Measurements from ENCODE around the gene MFAP3. TPM values are rescaled to one million over a fixed set of nuclear protein-coding genes. Genes with fewer than 3 reads are reported as not detected.

MFAP3 gene
- total and polyA plus RNA-seq, 10 of the 15 experiments (the other 5 are each of a cell fraction or from before 2014, with no cell fraction given), result 2.5 to 22.9 (median 13.4) TPM

DNA sequence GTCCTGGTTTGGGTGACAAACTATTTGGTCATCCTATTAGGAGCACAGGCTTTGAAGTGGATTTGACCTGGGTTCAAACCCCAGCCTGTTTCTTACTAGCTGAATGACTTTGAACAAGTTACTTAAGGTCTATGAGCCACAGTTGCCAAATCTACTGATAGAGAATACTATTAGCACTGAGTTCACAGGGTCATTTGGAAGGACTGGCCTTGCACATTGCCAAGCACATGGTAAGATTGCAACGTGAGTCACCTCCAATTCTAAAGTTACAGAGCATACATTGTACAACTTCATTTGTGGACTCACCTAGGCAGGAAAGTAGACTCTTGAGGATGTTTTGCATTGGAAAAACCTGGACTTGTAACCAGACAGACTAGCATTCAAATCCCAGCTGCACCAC lies 38.9 kb downstream of the MFAP3 start (continued):
- no peak for TF ChIP-seq NFXL1 (IDR thresholded peaks at IDR 0.05; ENCODE audit: borderline replicate concordance)
- no peak for TF ChIP-seq ZSCAN29 (IDR thresholded peaks at IDR 0.05)
- TF ChIP-seq ETV6 (conservative IDR thresholded peaks at IDR 0.05 in 1 of 2, IDR thresholded peaks at IDR 0.05 in 1 of 2; ENCODE audit: borderline replicate concordance in 1 of 2, low read depth in 1 of 2), result no peak
- TF ChIP-seq MTA2 (IDR thresholded peaks at IDR 0.05; ENCODE audit: low read depth), result no peak

DNA sequence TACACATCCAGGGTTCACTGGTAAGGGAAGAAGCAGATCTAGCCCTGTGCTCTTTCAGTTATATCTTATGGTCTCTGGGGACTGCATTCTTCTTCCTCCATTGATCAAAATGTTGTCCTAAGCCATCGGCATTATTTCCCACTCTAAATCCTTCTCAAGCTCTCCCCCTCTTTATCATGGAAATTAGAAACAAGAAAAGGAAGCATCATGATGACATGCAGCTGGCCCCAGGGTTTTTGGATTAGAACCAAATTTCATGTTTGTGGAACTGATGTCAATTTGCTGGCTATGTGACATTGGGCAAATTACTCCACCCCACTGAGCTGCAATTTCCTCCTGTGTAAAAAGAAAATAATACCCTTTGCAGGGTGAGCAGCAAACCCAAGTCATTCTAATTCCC lies 39.5 kb downstream of the MFAP3 start:
- intact Hi-C loops (cut with micrococcal nuclease; ENCODE audit: unreplicated experiment) (no loop called here), in situ Hi-C loops (cut with MboI) (loop anchor here (10.0 kb wide), 1 partner anchor 527 kb away; no protein-coding TSS in a partner anchor)
- Histone ChIP-seq H3K79me2 (ENCODE audit: control insufficient read depth, insufficient read depth, low read length) (no peaks in the 10 kb centered on the region), H3K4me1 (ENCODE audit: control insufficient read depth, insufficient read depth, low read length) (no peaks in the 10 kb centered on the region), H3K4me2 (ENCODE audit: control insufficient read depth, insufficient read depth) (no peak overlapping the region), H3K27ac (ENCODE audit: control insufficient read depth, insufficient read depth) (no peak overlapping the region), H3K36me3 (ENCODE audit: control insufficient read depth in 2 of 2, insufficient read depth in 2 of 2, low read length in 1 of 2) (no peaks in the 10 kb centered on the region), H3K9me3 (replicated peaks; ENCODE audit: control insufficient read depth, insufficient read depth, low read length) (no peaks in the 10 kb centered on the region), H3K27me3 (replicated peaks in 1 of 2; ENCODE audit: control insufficient read depth in 2 of 2, insufficient read depth in 2 of 2, low read length in 1 of 2) (0 out of 4 replicates have a peak, but pooled peaks cover 0 to 2% of the 10 kb centered on the region in 2 experiments), H3K4me3 (no peak overlapping the region), H4K20me1 (ENCODE audit: control insufficient read depth, insufficient read depth) (no peaks in the 10 kb centered on the region), H3K9ac (ENCODE audit: control insufficient read depth, insufficient read depth, low read length) (no peak overlapping the region), H2AFZ (ENCODE audit: control insufficient read depth, low read depth, low read length) (no peak overlapping the region)
- DNase-seq (ENCODE audit: low read depth, low spot score), result no peak
- ChIA-PET RAD21 (ENCODE audit: unreplicated experiment) (no interaction called here), CTCF (interaction anchor here (1.2 kb wide), 1 partner anchor 327 kb away, joined by 8 read pairs; no protein-coding TSS in a partner anchor), POLR2A (interaction anchor here (0.6 kb wide), 1 partner anchor 18 kb away, joined by 3 read pairs; no protein-coding TSS in a partner anchor), SMC1A (ENCODE audit: uncharacterized antibody, unreplicated experiment) (interaction anchor here (0.8 to 7.1 kb wide), 3 partner anchors 17 to 328 kb away, joined by 3 to 129 read pairs (median 5); no protein-coding TSS in a partner anchor)
- 56% methylated on average over 1 of the region's 1 CpG for WGBS (ENCODE audit: insufficient coverage, insufficient replicate concordance, low lambda C conversion rate, missing lambda C conversion rate)
- FAIRE-seq, result no peak
- ATAC-seq, result no peak
- BruUV-seq (replicated peaks), result no TSS peak
- no peak for TF ChIP-seq SIN3A (IDR thresholded peaks at IDR 0.05; ENCODE audit: low read depth, low read length)
- no peak for TF ChIP-seq CBX5 (IDR thresholded peaks at IDR 0.05; ENCODE audit: low read depth)
- no peak for TF ChIP-seq EED (IDR thresholded peaks at IDR 0.05; ENCODE audit: low read depth)
- no peak for TF ChIP-seq MYB (IDR thresholded peaks at IDR 0.05; ENCODE audit: borderline replicate concordance, low read depth, low read length)
- TF ChIP-seq, protein P1, sequence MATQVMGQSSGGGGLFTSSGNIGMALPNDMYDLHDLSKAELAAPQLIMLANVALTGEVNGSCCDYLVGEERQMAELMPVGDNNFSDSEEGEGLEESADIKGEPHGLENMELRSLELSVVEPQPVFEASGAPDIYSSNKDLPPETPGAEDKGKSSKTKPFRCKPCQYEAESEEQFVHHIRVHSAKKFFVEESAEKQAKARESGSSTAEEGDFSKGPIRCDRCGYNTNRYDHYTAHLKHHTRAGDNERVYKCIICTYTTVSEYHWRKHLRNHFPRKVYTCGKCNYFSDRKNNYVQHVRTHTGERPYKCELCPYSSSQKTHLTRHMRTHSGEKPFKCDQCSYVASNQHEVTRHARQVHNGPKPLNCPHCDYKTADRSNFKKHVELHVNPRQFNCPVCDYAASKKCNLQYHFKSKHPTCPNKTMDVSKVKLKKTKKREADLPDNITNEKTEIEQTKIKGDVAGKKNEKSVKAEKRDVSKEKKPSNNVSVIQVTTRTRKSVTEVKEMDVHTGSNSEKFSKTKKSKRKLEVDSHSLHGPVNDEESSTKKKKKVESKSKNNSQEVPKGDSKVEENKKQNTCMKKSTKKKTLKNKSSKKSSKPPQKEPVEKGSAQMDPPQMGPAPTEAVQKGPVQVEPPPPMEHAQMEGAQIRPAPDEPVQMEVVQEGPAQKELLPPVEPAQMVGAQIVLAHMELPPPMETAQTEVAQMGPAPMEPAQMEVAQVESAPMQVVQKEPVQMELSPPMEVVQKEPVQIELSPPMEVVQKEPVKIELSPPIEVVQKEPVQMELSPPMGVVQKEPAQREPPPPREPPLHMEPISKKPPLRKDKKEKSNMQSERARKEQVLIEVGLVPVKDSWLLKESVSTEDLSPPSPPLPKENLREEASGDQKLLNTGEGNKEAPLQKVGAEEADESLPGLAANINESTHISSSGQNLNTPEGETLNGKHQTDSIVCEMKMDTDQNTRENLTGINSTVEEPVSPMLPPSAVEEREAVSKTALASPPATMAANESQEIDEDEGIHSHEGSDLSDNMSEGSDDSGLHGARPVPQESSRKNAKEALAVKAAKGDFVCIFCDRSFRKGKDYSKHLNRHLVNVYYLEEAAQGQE (IDR thresholded peaks at IDR 0.05; ENCODE audit: low read depth, low read length), result no peak
- no peak for TF ChIP-seq RFX5 (IDR thresholded peaks at IDR 0.05; ENCODE audit: low read depth, low read length)
- no peak for TF ChIP-seq CHD2 (IDR thresholded peaks at IDR 0.05; ENCODE audit: borderline replicate concordance, low read depth, low read length)

Data from GM12878 (cell line).